WTC11 (cell line): ENCODE measurements around the gene NPY2R. TPM values are rescaled to one million over a fixed set of nuclear protein-coding genes. Genes with fewer than 3 reads are reported as not detected.

Source experiments
- ATAC-seq: fragments of 200-7000 bp; cut with Tn5 transposase; 2 replicates; pipeline ENCODE4 v1.10.0; 2021; ENCODE audit warnings: mild to moderate bottlenecking, moderate library complexity
- CTCF ChIA-PET: fragments of 300-600 bp; sonication (Branson Sonifier 250); formaldehyde crosslinking; loops from one replicate; lab custom pipeline; 2021; ENCODE audit warnings: antibody characterized with exemption; lab: Charles Lee
- POLR2A ChIA-PET: fragments of 350-600 bp; sonication (Branson Sonifier 250); formaldehyde crosslinking; loops from one replicate; lab custom pipeline; 2021; ENCODE audit warnings: antibody characterized with exemption; lab: Charles Lee
- DNase-seq: peaks from one replicate; pipeline ENCODE4 v3.0.0; 2021; ENCODE audit warnings: low spot score
- H3K27ac Mint-ChIP-seq: 2 replicates; pipeline ENCODE4 v1.8.0; 2021; ENCODE audit warnings: mixed read lengths
- H3K27me3 Mint-ChIP-seq: 2 replicates; pipeline ENCODE4 v1.8.0; 2021; ENCODE audit warnings: low read depth, mild to moderate bottlenecking, moderate library complexity, mixed read lengths
- H3K36me3 Mint-ChIP-seq: 2 replicates; pipeline ENCODE4 v1.8.0; 2021; ENCODE audit warnings: mixed read lengths
- H3K4me1 Mint-ChIP-seq: 2 replicates; pipeline ENCODE4 v1.8.0; 2022; ENCODE audit warnings: mixed read lengths
- H3K4me3 Mint-ChIP-seq: 2 replicates; pipeline ENCODE4 v1.8.0; 2021; ENCODE audit warnings: mild to moderate bottlenecking, moderate library complexity, mixed read lengths
- H3K9me3 Mint-ChIP-seq: 2 replicates; pipeline ENCODE4 v1.8.0; 2021; ENCODE audit warnings: mixed read lengths
- ETV6 ChIP-seq: sonication (generic); formaldehyde crosslinking; IDR thresholded peaks from 2 replicates; pipeline ENCODE4 v1.8.1; 2022; ENCODE audit warnings: mild to moderate bottlenecking, missing genetic modification reagents
- GRHL2 ChIP-seq: fragments of 250-450 bp; sonication (Bioruptor Pico); IDR thresholded peaks from 2 replicates; pipeline ENCODE4 v1.8.0; 2022; ENCODE audit warnings: mild to moderate bottlenecking, moderate library complexity; ENCODE audit not compliant: insufficient replicate concordance, severe bottlenecking
- GTF2I ChIP-seq: fragments of 250-450 bp; sonication (Bioruptor Pico); conservative IDR thresholded peaks from 2 replicates; pipeline ENCODE4 v1.4.0; 2021; ENCODE audit warnings: mild to moderate bottlenecking
- HMGA2 ChIP-seq: fragments of 250-450 bp; sonication (Bioruptor Pico); IDR thresholded peaks from 2 replicates; pipeline ENCODE4 v1.4.0; 2021; ENCODE audit warnings: mild to moderate bottlenecking, moderate library complexity
- MLX ChIP-seq: sonication (generic); formaldehyde crosslinking; IDR thresholded peaks from 2 replicates; pipeline ENCODE4 v1.8.1; 2023; ENCODE audit warnings: mild to moderate bottlenecking, missing genetic modification reagents, moderate library complexity
- NR2C2 ChIP-seq: sonication (generic); formaldehyde crosslinking; IDR thresholded peaks from 2 replicates; pipeline ENCODE4 v1.8.0; 2022; ENCODE audit warnings: mild to moderate bottlenecking, missing genetic modification reagents
- NR3C1 ChIP-seq: sonication (generic); formaldehyde crosslinking; conservative IDR thresholded peaks from 2 replicates; pipeline ENCODE4 v1.8.1; 2023; ENCODE audit warnings: low read depth, mild to moderate bottlenecking, missing genetic modification reagents
- PRDM15 ChIP-seq: sonication (generic); formaldehyde crosslinking; IDR thresholded peaks from 2 replicates; pipeline ENCODE4 v1.8.0; 2022; ENCODE audit warnings: missing genetic modification reagents
- RELA ChIP-seq: sonication (generic); formaldehyde crosslinking; IDR thresholded peaks from 2 replicates; pipeline ENCODE4 v1.8.1; 2022; ENCODE audit warnings: missing genetic modification reagents, mild to moderate bottlenecking, borderline replicate concordance
- RORB ChIP-seq: fragments of 250-450 bp; sonication (Bioruptor Pico); IDR thresholded peaks from 2 replicates; pipeline ENCODE4 v1.9.0; 2021; ENCODE audit warnings: mild to moderate bottlenecking
- TCF7 ChIP-seq: sonication (generic); formaldehyde crosslinking; IDR thresholded peaks from 2 replicates; pipeline ENCODE4 v1.8.0; 2022; ENCODE audit warnings: mild to moderate bottlenecking, low read depth, missing genetic modification reagents, moderate library complexity
- TEAD4 ChIP-seq: sonication (generic); formaldehyde crosslinking; IDR thresholded peaks from 2 replicates; pipeline ENCODE4 v1.8.0; 2022; ENCODE audit warnings: mild to moderate bottlenecking, missing genetic modification reagents
- ZNF121 ChIP-seq: sonication (generic); formaldehyde crosslinking; IDR thresholded peaks from 2 replicates; pipeline ENCODE4 v1.8.0; 2023; ENCODE audit warnings: missing genetic modification reagents
- ZNF219 ChIP-seq: sonication (generic); formaldehyde crosslinking; IDR thresholded peaks from 2 replicates; pipeline ENCODE4 v1.8.0; 2023; ENCODE audit warnings: missing genetic modification reagents, mild to moderate bottlenecking, borderline replicate concordance
- ZNF232 ChIP-seq: sonication (generic); formaldehyde crosslinking; IDR thresholded peaks from 2 replicates; pipeline ENCODE4 v1.8.0; 2022; ENCODE audit warnings: mild to moderate bottlenecking, missing genetic modification reagents
- ZNF263 ChIP-seq: sonication (generic); formaldehyde crosslinking; IDR thresholded peaks from 2 replicates; pipeline ENCODE4 v1.8.1; 2022; ENCODE audit warnings: low read depth, mild to moderate bottlenecking, moderate library complexity, missing genetic modification reagents
- ZNF281 ChIP-seq: sonication (generic); formaldehyde crosslinking; IDR thresholded peaks from 2 replicates; pipeline ENCODE4 v1.8.0; 2023; ENCODE audit warnings: mild to moderate bottlenecking, missing genetic modification reagents
- ZNF396 ChIP-seq: fragments of 250-450 bp; sonication (Bioruptor Pico); IDR thresholded peaks from 2 replicates; pipeline ENCODE4 v1.8.0; 2021; ENCODE audit warnings: mild to moderate bottlenecking, moderate library complexity, borderline replicate concordance
- total RNA-seq: library from RNA; stranded (reverse); gene quantifications from 3 replicates; pipeline ENCODE4 v1.2.3, GENCODE V29; 2021
- TF ChIP-seq, protein P1 (sequence below): sonication (generic); formaldehyde crosslinking; IDR thresholded peaks from 2 replicates; pipeline ENCODE4 v1.8.0; 2022; ENCODE audit warnings: mild to moderate bottlenecking, missing genetic modification reagents
- TF ChIP-seq, protein P2 (sequence below): sonication (generic); formaldehyde crosslinking; IDR thresholded peaks from 2 replicates; pipeline ENCODE4 v1.8.1; 2022; ENCODE audit warnings: mild to moderate bottlenecking, moderate library complexity, missing genetic modification reagents
- TF ChIP-seq, protein P3 (sequence below): sonication (generic); formaldehyde crosslinking; IDR thresholded peaks from 2 replicates; pipeline ENCODE4 v1.8.1; 2023; ENCODE audit warnings: mild to moderate bottlenecking, missing genetic modification reagents, moderate library complexity
- TF ChIP-seq, protein P4 (sequence below): sonication (generic); formaldehyde crosslinking; IDR thresholded peaks from 2 replicates; pipeline ENCODE4 v1.8.0; 2022; ENCODE audit warnings: mild to moderate bottlenecking, missing genetic modification reagents
- TF ChIP-seq, protein P5 (sequence below): fragments of 200-600 bp; IDR thresholded peaks from 2 replicates; pipeline ENCODE4 v1.8.0; 2022; ENCODE audit warnings: antibody characterized with exemption

NPY2R gene
- total RNA-seq, 1 experiment from 2014 or later, result 0.48 TPM

- no peak for TF ChIP-seq ZNF263 (CRISPR knock-in tag)
- no peak for TF ChIP-seq ZNF396 (CRISPR knock-in tag)
- no peak for TF ChIP-seq TEAD4
- DNase-seq, result no peak
- no peak overlapping the region for H3K27ac Mint-ChIP-seq
- no peaks in the 10 kb centered on the region for H3K27me3 Mint-ChIP-seq
- no peaks in the 10 kb centered on the region for H3K4me1 Mint-ChIP-seq
- POLR2A ChIA-PET, result no interaction called here
- no peaks in the 10 kb centered on the region for H3K36me3 Mint-ChIP-seq
- H3K9me3 Mint-ChIP-seq, result peaks cover 14% of the 10 kb centered on the region
- ATAC-seq, result no peak
- CTCF ChIA-PET, result no interaction called here
- H3K4me3 Mint-ChIP-seq, result no peak overlapping the region
Measured at GRCh38 chr4:155234206-155234605, 25.8 kb downstream of the NPY2R start.

DNA sequence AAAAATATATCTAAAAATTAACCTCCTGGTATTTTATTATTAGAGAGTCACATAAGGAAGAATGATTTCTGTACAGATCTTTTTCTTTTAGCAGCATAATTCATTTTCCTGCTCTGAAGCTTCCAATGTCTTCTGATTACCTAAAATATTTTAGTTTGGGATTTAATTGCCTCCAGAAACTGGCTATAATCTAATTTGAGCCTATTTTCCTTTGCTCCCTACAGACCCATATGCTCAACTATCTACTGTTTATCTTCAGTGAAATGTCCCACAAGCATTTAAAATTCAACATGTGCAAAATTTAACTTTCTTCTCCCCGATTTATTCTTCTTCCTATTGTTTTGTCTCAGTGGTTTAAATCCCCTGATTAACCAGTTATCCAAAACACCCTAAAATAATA is 29.1 kb downstream of the NPY2R start:
- no peak for DNase-seq
- H3K9me3 Mint-ChIP-seq, result peaks cover 22% of the 10 kb centered on the region
- H3K4me1 Mint-ChIP-seq, result no peaks in the 10 kb centered on the region

More for the DNA sequence above, 29.1 kb downstream of the NPY2R start:
- Mint-ChIP-seq H3K27ac (no peak overlapping the region), H3K36me3 (0 out of 2 replicates have a peak, but pooled peaks cover 3% of the 10 kb centered on the region), H3K4me3 (no peak overlapping the region), H3K27me3 (no peaks in the 10 kb centered on the region)
- POLR2A ChIA-PET, result no interaction called here
- no peak for ATAC-seq
- TF ChIP-seq ETV6 (CRISPR knock-in tag), result no peak
- no peak for TF ChIP-seq ZNF281
- no peak for TF ChIP-seq ZNF121
- no peak for TF ChIP-seq RORB (CRISPR knock-in tag)
- TF ChIP-seq, protein P1, sequence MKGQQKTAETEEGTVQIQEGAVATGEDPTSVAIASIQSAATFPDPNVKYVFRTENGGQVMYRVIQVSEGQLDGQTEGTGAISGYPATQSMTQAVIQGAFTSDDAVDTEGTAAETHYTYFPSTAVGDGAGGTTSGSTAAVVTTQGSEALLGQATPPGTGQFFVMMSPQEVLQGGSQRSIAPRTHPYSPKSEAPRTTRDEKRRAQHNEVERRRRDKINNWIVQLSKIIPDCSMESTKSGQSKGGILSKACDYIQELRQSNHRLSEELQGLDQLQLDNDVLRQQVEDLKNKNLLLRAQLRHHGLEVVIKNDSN (CRISPR knock-in tag), result no peak
- no peak for TF ChIP-seq HMGA2
- no peak for TF ChIP-seq MLX (CRISPR knock-in tag)
- TF ChIP-seq, protein P2, sequence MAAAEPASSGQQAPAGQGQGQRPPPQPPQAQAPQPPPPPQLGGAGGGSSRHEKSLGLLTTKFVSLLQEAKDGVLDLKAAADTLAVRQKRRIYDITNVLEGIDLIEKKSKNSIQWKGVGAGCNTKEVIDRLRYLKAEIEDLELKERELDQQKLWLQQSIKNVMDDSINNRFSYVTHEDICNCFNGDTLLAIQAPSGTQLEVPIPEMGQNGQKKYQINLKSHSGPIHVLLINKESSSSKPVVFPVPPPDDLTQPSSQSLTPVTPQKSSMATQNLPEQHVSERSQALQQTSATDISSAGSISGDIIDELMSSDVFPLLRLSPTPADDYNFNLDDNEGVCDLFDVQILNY (CRISPR knock-in tag), result no peak
- no peak for TF ChIP-seq TCF7
- TF ChIP-seq NR2C2, result no peak
- no peak for TF ChIP-seq GRHL2
- TF ChIP-seq, protein P3, sequence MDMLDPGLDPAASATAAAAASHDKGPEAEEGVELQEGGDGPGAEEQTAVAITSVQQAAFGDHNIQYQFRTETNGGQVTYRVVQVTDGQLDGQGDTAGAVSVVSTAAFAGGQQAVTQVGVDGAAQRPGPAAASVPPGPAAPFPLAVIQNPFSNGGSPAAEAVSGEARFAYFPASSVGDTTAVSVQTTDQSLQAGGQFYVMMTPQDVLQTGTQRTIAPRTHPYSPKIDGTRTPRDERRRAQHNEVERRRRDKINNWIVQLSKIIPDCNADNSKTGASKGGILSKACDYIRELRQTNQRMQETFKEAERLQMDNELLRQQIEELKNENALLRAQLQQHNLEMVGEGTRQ (CRISPR knock-in tag), result no peak
- TF ChIP-seq, protein P4, sequence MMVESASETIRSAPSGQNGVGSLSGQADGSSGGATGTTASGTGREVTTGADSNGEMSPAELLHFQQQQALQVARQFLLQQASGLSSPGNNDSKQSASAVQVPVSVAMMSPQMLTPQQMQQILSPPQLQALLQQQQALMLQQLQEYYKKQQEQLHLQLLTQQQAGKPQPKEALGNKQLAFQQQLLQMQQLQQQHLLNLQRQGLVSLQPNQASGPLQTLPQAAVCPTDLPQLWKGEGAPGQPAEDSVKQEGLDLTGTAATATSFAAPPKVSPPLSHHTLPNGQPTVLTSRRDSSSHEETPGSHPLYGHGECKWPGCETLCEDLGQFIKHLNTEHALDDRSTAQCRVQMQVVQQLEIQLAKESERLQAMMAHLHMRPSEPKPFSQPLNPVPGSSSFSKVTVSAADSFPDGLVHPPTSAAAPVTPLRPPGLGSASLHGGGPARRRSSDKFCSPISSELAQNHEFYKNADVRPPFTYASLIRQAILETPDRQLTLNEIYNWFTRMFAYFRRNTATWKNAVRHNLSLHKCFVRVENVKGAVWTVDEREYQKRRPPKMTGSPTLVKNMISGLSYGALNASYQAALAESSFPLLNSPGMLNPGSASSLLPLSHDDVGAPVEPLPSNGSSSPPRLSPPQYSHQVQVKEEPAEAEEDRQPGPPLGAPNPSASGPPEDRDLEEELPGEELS, result no peak
- TF ChIP-seq PRDM15, result no peak
- TF ChIP-seq NR3C1, result no peak
- TF ChIP-seq, protein P5, sequence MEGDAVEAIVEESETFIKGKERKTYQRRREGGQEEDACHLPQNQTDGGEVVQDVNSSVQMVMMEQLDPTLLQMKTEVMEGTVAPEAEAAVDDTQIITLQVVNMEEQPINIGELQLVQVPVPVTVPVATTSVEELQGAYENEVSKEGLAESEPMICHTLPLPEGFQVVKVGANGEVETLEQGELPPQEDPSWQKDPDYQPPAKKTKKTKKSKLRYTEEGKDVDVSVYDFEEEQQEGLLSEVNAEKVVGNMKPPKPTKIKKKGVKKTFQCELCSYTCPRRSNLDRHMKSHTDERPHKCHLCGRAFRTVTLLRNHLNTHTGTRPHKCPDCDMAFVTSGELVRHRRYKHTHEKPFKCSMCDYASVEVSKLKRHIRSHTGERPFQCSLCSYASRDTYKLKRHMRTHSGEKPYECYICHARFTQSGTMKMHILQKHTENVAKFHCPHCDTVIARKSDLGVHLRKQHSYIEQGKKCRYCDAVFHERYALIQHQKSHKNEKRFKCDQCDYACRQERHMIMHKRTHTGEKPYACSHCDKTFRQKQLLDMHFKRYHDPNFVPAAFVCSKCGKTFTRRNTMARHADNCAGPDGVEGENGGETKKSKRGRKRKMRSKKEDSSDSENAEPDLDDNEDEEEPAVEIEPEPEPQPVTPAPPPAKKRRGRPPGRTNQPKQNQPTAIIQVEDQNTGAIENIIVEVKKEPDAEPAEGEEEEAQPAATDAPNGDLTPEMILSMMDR, result no peak
- TF ChIP-seq ZNF232, result no peak
- TF ChIP-seq ZNF219 (CRISPR knock-in tag), result no peak
- no peak for TF ChIP-seq RELA (CRISPR knock-in tag)
- no peak for TF ChIP-seq GTF2I
- CTCF ChIA-PET, result no interaction called here
